SK-N-MC (cell line): ENCODE measurements around the gene TTBK2.

ENCODE experiments used
- EZH2 ChIP-seq: fragments of 200-600 bp; sonication (generic); IDR thresholded peaks from one replicate; pipeline ENCODE4 v1.6.1; 2017; ENCODE audit warnings: antibody characterized with exemption
- POLR2AphosphoS5 ChIP-seq: IDR thresholded peaks from 2 replicates; pipeline ENCODE4 v1.6.1; 2012; ENCODE audit warnings: mild to moderate bottlenecking, low read depth, low read length, borderline replicate concordance

DNA sequence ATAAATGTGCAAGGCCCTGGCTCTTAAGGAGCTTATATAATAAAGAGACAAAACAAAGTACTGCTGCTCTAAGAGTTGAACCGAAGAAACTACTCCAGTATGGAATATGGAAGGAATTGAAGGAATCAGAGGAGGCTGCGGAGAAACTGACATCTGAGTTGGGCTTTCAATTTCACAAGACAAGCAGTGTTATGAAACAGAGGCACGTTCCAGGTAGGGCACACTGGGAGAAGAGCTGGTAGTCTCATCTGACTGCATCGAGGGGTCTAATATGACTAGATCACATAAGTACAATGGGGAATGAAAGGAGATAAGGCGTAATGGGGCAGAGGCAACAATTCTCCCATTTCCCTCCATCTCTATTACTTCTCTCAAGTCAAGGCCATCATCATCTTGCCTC lies 115.3 kb downstream of the TTBK2 start:
- TF ChIP-seq POLR2AphosphoS5 (no peak), EZH2 (no peak)
